ENCODE results near the gene LPIN1. TPM values are rescaled to one million over a fixed set of nuclear protein-coding genes. Genes with fewer than 3 reads are reported as not detected.

The LPIN1 gene
- polyA plus RNA-seq, 1 experiment: 20.8 TPM

DNA sequence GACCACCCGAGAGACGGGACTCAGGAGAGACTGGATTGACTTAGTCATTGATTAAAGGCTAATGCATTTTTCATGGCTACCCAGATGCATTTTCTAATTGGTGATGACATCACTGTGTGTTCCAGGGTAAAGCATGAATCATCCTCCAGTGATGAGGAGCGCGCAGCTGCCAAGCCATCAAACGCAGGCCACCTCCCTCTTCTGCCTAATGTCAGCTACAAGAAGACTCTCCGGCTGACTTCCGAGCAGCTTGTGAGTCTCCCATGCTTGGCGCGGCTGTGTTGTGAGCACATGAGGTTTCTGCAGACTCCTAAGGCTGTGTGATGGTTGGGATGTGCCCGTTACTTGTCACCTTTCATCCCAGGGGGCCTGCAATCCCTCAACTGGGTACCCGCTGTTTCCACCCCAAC lies 56.4 kb downstream of the LPIN1 start:
- no peak overlapping the region for H3K4me3 ChIP-seq (ENCODE audit: low read depth, low read length)
- TF ChIP-seq, protein P1, sequence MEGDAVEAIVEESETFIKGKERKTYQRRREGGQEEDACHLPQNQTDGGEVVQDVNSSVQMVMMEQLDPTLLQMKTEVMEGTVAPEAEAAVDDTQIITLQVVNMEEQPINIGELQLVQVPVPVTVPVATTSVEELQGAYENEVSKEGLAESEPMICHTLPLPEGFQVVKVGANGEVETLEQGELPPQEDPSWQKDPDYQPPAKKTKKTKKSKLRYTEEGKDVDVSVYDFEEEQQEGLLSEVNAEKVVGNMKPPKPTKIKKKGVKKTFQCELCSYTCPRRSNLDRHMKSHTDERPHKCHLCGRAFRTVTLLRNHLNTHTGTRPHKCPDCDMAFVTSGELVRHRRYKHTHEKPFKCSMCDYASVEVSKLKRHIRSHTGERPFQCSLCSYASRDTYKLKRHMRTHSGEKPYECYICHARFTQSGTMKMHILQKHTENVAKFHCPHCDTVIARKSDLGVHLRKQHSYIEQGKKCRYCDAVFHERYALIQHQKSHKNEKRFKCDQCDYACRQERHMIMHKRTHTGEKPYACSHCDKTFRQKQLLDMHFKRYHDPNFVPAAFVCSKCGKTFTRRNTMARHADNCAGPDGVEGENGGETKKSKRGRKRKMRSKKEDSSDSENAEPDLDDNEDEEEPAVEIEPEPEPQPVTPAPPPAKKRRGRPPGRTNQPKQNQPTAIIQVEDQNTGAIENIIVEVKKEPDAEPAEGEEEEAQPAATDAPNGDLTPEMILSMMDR (IDR thresholded peaks at IDR 0.05; ENCODE audit: insufficient read depth, low read depth, low read length): no peak
- H3K27me3 ChIP-seq (ENCODE audit: control insufficient read depth, insufficient read depth, low read length): no peaks in the 10 kb centered on the region
- ChIA-PET CTCF (no interaction called here), POLR2A (interaction anchor here (0.5 kb wide), 1 partner anchor 211 kb away, joined by 10 read pairs; no protein-coding TSS in a partner anchor)
- no peak for DNase-seq (ENCODE audit: low read depth)
- peaks cover 31% of the 10 kb centered on the region for H3K36me3 ChIP-seq (ENCODE audit: control insufficient read depth, insufficient read depth, low read length)

DNA sequence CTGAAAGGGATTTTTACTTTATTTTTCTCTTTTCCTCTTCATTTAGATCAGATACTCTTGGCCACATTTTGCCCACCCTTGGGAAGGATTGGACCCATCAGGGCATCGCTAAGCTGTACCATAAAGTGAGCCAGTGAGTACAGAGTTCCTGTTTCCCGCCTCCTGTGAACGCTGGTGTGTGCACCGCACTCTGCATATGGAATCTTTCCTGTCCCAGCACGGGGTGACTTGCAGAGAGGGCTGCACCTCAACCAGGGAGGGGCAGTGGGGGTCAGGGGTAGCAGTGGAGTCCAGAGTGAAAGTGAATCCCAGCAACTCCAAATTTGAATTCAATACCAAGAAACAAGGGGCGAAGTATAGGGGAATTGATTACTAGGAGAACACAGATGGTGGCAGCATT lies 58.6 kb downstream of the LPIN1 start:
- ChIA-PET POLR2A (no interaction called here), CTCF (interaction anchor here (2.5 kb wide), 1 partner anchor 21 kb away, joined by 8 read pairs; no protein-coding TSS in a partner anchor)
- Histone ChIP-seq H3K4me3 (ENCODE audit: low read depth, low read length) (no peak overlapping the region), H3K27me3 (ENCODE audit: control insufficient read depth, insufficient read depth, low read length) (no peaks in the 10 kb centered on the region), H3K36me3 (ENCODE audit: control insufficient read depth, insufficient read depth, low read length) (peaks cover 24% of the 10 kb centered on the region)
- TF ChIP-seq, protein P1 (IDR thresholded peaks at IDR 0.05; ENCODE audit: insufficient read depth, low read depth, low read length): no peak
- DNase-seq (ENCODE audit: low read depth): no peak

GRCh38 chr2:11805920-11806319 lies 59.5 kb downstream of the LPIN1 start:
- TF ChIP-seq, protein P1 (IDR thresholded peaks at IDR 0.05; ENCODE audit: insufficient read depth, low read depth, low read length): no peak
- DNase-seq (ENCODE audit: low read depth): no peak
- peaks cover 25% of the 10 kb centered on the region for H3K36me3 ChIP-seq (ENCODE audit: control insufficient read depth, insufficient read depth, low read length)
- H3K4me3 ChIP-seq (ENCODE audit: low read depth, low read length): no peak overlapping the region
- ChIA-PET CTCF (interaction anchor here (1.3 to 2.5 kb wide), 2 partner anchors 22 to 26 kb away, joined by 5 to 8 read pairs; no protein-coding TSS in a partner anchor), POLR2A (no interaction called here)
- no peaks in the 10 kb centered on the region for H3K27me3 ChIP-seq (ENCODE audit: control insufficient read depth, insufficient read depth, low read length)

- CTCF ChIA-PET: interaction anchor here (0.6 to 2.5 kb wide), 2 partner anchors 9 to 23 kb away, joined by 3 to 8 read pairs; no protein-coding TSS in a partner anchor
- DNase-seq (ENCODE audit: low read depth): no peak
- Histone ChIP-seq H3K27me3 (ENCODE audit: control insufficient read depth, insufficient read depth, low read length) (no peaks in the 10 kb centered on the region), H3K4me3 (ENCODE audit: low read depth, low read length) (no peak overlapping the region), H3K36me3 (ENCODE audit: control insufficient read depth, insufficient read depth, low read length) (peaks cover 29% of the 10 kb centered on the region)
- TF ChIP-seq, protein P1 (IDR thresholded peaks at IDR 0.05; ENCODE audit: insufficient read depth, low read depth, low read length): no peak
- POLR2A ChIA-PET: no interaction called here
These were observed 61.0 kb downstream of the LPIN1 start for GRCh38 chr2:11807156-11808015.

DNA sequence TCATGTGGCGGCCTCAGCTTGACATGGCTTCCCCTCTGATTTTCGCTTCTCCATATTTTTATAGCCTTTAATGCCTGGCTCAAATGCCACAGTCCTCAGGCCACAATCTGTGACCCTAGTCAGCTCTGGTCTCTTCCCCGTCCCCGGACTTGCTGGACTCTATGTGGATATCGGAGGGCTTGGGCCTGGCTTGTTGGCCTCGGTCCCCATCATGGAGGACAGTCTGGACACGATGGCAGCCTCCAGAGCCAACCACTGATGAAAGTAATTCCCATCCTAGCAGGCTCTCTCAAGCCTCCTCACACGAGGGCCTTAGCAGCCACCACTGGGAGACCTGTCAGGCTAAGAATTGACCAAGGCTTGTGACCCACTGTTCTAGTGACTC lies 61.6 kb downstream of the LPIN1 start:
- POLR2A ChIA-PET: no interaction called here
- CTCF ChIA-PET: no interaction called here
- TF ChIP-seq, protein P1 (IDR thresholded peaks at IDR 0.05; ENCODE audit: insufficient read depth, low read depth, low read length): no peak
- Histone ChIP-seq H3K36me3 (ENCODE audit: control insufficient read depth, insufficient read depth, low read length) (peaks cover 29% of the 10 kb centered on the region), H3K4me3 (ENCODE audit: low read depth, low read length) (no peak overlapping the region), H3K27me3 (ENCODE audit: control insufficient read depth, insufficient read depth, low read length) (no peaks in the 10 kb centered on the region)
- DNase-seq (ENCODE audit: low read depth): no peak

Data from BJ (cell line).